HG02970 (cell line): Measurements from ENCODE around the gene ZNF827.

ENCODE experiments used
- ATAC-seq: cut with Tn5 transposase; IDR thresholded peaks from one replicate; pipeline ENCODE4 v1.9.1; 2021; ENCODE audit warnings: mild to moderate bottlenecking, moderate library complexity, moderate number of reproducible peaks; ENCODE audit not compliant: unreplicated experiment, low FRiP score

ZNF827 gene

GRCh38 chr4:145808848-145809512 lies 129.6 kb downstream of the ZNF827 start:
- no peak for ATAC-seq

DNA sequence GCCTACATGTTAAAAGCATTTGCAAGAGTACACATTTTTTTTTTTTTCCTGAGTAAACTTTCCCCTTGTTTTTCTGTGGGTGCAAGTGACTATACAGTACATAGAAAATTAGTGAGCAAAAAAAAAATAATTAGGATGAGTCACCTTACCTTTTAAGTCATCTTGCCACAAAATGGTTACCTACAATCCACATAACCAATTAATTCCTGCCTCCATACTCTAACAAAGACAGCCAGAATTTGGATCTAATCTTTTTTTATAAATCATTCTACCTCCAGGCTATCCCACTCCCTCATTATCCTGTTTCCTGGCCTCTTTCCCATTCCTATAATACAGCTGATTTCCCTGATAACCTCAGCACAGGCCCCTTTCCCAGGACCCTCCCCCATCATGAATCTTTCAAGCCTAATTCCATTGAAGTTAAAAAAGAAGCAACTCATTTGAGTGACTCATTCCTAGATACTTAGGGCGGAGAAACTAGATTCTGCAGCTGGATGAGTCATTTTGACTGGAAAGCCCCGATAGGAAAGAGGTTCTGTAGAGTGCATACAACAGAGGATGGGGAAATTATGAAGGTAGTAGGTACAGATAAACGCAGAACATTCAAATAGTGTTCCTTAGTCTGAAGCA lies 130.5 kb downstream of the ZNF827 start:
- ATAC-seq, result peak; percentile 66

DNA sequence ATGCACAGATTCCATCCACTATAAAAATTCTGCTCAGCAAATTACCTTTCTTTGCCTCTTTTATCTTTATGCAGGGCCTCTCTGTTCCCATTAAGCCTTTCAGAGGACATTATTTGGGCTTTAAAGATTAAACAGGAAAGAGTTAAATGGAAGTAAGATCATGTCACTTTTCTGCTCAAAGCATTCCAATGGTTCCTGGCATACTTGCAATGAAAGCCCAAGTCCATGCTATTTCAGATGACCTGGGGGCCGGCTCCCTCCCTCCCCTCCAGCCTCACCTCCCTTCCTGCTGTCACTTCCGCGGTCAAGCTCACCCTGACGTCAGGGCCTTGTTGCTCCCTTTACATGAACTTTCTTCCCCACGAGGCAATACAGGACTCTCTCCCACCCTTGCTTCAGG lies 133.1 kb downstream of the ZNF827 start:
- no peak for ATAC-seq

- ATAC-seq, result no peak
Measured at GRCh38 chr4:145804116-145804515, 134.5 kb downstream of the ZNF827 start.

GRCh38 chr4:145799223-145799622 lies 139.4 kb downstream of the ZNF827 start:
- no peak for ATAC-seq

GRCh38 chr4:145797278-145797677 lies 141.3 kb downstream of the ZNF827 start:
- no peak for ATAC-seq

- no peak for ATAC-seq
Measured at GRCh38 chr4:145796346-145796745, 142.3 kb downstream of the ZNF827 start.

DNA sequence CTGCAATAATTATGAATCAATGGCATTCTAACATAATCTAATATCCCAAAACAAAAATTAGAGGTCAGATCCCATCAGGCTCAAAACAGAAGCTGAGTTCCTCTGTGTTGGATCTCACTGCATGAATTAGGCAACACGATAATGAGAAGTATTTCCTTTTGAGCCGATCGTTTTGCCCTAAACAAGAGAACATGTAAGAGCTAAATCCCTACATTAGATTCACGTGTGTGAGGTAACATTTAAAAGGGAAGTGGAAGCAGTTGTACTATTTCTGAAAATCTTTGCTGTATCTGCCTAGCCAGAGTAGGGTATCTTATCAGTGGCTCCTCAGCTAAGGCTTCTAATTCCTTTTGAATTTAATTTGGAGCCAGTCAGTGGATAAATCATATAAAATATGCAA lies 143.1 kb downstream of the ZNF827 start:
- no peak for ATAC-seq

GRCh38 chr4:145792429-145792828 lies 146.2 kb downstream of the ZNF827 start:
- no peak for ATAC-seq

- no peak for ATAC-seq
Measured at GRCh38 chr4:145791988-145792387, 146.6 kb downstream of the ZNF827 start.

- ATAC-seq, result no peak
Measured at GRCh38 chr4:145788755-145789154, 149.9 kb downstream of the ZNF827 start.

DNA sequence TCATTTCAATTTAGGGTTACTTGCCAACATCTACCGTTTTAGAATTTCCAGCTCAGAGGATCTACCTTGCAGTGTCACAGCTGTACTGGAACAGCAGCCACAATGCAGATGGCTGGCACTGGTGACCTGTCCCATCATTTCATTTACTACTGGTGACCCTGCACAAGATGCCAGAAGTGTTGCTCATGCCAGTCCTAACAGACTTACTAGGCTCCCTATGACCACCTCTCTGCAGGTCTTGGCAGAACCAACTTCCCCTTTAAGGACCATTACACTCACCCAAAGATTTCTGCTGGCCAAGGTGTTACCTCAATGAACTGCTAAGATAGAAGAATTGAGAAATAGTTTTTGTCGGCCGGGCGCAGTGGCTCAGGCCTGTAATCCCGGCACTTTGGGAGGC lies 151.8 kb downstream of the ZNF827 start:
- ATAC-seq, result no peak

- no peak for ATAC-seq
Measured at GRCh38 chr4:145786261-145786660, 152.4 kb downstream of the ZNF827 start.

DNA sequence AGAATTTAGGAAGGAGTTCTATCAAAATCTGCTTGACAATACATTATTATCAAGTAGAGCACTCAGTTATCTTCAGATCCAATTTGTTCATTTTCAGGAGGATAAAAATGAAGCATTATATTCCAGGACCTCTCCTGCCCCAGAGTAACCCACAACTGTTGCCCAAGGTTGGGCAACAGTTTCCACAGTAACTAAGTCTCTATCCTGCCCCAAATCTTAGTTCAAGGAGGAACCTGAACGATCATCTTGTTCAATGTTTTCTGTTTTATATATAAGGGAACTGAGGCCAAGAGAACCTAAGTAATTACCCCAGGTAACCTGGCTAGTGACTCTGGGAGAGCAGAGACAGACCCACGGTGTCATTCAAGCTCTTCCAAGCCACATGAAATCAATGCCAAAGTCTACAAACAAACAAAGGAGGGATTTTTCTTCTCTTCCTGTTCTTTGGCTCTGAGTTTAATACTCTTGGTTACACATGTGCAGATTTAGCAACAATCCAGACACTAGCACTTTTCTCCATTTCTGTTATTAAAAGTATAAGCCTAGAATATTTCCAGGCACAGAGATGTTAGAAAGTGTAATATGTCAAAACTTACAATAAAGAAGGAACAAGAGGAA lies 153.1 kb downstream of the ZNF827 start:
- no peak for ATAC-seq

DNA sequence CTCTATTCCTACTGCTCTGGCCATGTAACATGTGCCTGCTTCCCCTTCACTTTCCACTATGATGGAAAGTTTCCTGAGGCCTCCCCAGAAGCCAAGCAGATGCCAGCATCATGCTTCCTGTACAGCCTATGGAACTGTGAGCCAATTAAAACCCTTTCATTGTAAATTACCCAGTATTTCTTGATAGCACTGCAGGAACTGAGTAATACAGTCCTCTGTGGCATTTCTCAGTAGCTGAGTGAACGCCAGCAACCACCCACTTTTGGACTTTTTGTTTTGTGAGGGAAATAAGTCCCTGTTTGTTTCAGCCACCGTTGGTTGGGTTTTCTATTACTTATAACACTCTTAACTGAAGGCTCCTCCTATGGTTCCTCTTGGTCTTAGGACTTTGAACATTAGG lies 154.6 kb downstream of the ZNF827 start:
- no peak for ATAC-seq

DNA sequence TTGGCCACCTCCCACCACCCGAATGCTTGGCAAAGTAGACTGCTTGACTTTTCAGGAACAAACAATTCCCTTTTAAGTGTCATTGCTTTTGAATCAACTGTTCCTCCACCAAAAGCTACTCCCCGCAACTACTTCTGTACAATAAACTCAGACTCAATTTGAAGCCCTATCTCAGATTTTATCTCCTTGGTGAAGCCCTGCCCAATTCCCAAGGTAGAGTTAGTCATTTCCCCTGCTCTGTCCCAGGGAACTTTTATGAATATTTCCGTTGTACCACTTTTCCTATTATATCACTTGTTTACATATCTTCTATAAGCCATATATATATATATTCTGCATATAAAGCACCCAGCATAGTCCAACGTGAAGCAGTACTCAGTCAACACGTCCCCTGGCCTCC lies 155.9 kb downstream of the ZNF827 start:
- no peak for ATAC-seq

GRCh38 chr4:145781351-145781750 lies 157.3 kb downstream of the ZNF827 start:
- ATAC-seq, result no peak

DNA sequence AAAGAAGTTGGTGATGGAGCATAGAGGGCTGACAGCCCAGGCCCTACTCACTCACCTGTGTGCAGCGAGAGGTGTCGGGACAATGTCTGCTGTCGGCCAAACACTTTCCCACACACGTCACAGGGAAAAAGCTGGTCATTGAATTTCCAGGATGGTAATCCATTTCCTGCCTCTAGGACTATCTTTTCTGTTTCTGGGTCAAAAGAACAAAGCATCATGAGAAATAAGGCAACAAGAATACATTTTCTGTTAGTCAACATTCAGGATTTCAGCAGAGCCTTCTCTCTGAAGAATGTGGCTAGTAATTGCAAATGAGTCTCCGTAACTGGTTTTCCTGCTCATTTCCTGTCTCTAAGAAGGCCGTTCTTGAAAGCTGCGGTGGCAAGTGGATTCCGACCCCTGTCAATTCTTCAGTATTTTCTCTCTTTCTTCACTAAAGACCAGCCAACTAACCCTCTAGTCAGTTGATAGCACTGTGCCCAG lies 159.3 kb downstream of the ZNF827 start:
- no peak for ATAC-seq

DNA sequence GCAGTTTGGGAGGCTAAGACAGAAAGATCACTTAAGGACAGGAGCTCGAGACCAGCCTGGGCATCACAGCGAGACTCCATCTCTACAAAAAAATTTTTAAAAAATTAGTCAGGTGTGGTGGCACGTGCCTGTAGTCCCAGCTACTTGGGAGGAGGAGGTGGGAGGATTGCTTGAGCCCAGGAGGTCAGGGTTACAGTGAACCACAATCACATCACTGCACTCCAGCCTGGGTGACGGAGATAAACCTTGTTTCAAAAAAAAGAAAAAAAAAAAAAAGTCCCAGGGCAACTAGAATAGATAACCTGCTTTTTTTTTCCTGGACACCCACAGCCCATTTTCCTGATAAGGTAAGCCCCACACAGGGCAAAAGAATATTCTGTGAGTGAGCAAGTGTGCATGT lies 162.4 kb downstream of the ZNF827 start:
- no peak for ATAC-seq

DNA sequence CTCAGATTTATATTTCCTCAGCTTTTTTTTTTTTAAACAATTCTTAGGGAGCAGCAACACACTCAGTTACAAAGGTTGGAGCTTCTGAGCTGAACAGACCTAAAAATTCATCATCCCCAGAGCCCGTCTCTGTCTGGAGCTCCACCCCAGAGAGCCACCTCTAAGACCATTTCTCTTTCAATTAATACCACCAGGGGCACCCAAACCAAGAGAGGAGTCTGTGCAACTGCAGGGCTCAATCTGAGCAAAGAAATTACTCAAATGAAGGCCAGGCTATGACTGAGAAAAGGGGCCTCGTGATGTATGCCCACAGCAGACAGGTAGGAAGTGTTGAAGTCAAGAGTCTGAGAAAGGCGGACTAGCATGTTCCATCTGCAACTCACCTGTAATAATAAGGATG lies 163.2 kb downstream of the ZNF827 start:
- ATAC-seq, result no peak

- no peak for ATAC-seq
Measured at GRCh38 chr4:145774473-145774872, 164.2 kb downstream of the ZNF827 start.
